GM12873 (cell line): Measurements from ENCODE around the gene CRACR2B.

Experiments
- CTCF ChIP-seq: IDR thresholded peaks from 2 replicates; pipeline ENCODE4 v1.5.1; 2012; ENCODE audit warnings: low read depth, mild to moderate bottlenecking, moderate library complexity, low read length, control low read depth; ENCODE audit not compliant: insufficient read depth; ENCODE audit errors: missing control alignments

CRACR2B gene

GRCh38 chr11:792535-792821 lies 35.2 kb upstream of the CRACR2B start:
- no peak for TF ChIP-seq CTCF

- no peak for TF ChIP-seq CTCF
Observed at GRCh38 chr11:792873-793272, 34.8 kb upstream of the CRACR2B start.

GRCh38 chr11:793556-793955 lies 34.2 kb upstream of the CRACR2B start:
- TF ChIP-seq CTCF = no peak

- TF ChIP-seq CTCF = no peak
Observed at GRCh38 chr11:794013-794765, 33.5 kb upstream of the CRACR2B start.

GRCh38 chr11:794766-795633 lies 32.7 kb upstream of the CRACR2B start:
- TF ChIP-seq CTCF = no peak

- TF ChIP-seq CTCF = no peak
Observed at GRCh38 chr11:795634-796564, 31.8 kb upstream of the CRACR2B start.
